NT2/D1 (cell line): ENCODE results near the gene ADORA2B.
"Not testable (repeated sequence)": the region's sequence is repeated elsewhere in the genome, so short reads cannot be mapped to it uniquely, and the experiment has no call there.

Experiments
- DNase-seq: peaks from one replicate; pipeline ENCODE4 v3.0.0-alpha.2; 2011; ENCODE audit warnings: low read depth, low spot score
- H3K27me3 ChIP-seq: 2 replicates; pipeline ENCODE4 v1.6.0; 2011; ENCODE audit warnings: mild to moderate bottlenecking; ENCODE audit not compliant: insufficient read length, insufficient read depth
- H3K36me3 ChIP-seq: 2 replicates; pipeline ENCODE4 v1.6.1; 2011; ENCODE audit warnings: mild to moderate bottlenecking, low read length, mixed read lengths; ENCODE audit not compliant: insufficient read depth, insufficient read length
- H3K4me1 ChIP-seq: 2 replicates; pipeline ENCODE4 v1.5.1; 2011; ENCODE audit not compliant: insufficient read depth, insufficient read length
- H3K4me3 ChIP-seq: 2 replicates; pipeline ENCODE4 v1.5.1; 2011; ENCODE audit warnings: low read depth; ENCODE audit not compliant: insufficient read length
- H3K9ac ChIP-seq: 2 replicates; pipeline ENCODE4 v1.6.0; 2011; ENCODE audit warnings: low read depth; ENCODE audit not compliant: insufficient read length
- H3K9me3 ChIP-seq: 2 replicates; pipeline ENCODE4 v1.5.1; 2011; ENCODE audit warnings: mild to moderate bottlenecking, low read length; ENCODE audit not compliant: insufficient read depth
- SUZ12 ChIP-seq: IDR thresholded peaks from 2 replicates; pipeline ENCODE4 v1.6.1; 2011; ENCODE audit not compliant: insufficient read length, insufficient read depth; ENCODE audit errors: extremely low read depth
- YY1 ChIP-seq: IDR thresholded peaks from 2 replicates; pipeline ENCODE4 v1.6.1; 2011; ENCODE audit not compliant: insufficient read length, insufficient read depth
- ZNF274 ChIP-seq: IDR thresholded peaks from 2 replicates; pipeline ENCODE4 v1.6.1; 2011; ENCODE audit warnings: mild to moderate bottlenecking, low read depth, low read length

Gene ADORA2B

DNA sequence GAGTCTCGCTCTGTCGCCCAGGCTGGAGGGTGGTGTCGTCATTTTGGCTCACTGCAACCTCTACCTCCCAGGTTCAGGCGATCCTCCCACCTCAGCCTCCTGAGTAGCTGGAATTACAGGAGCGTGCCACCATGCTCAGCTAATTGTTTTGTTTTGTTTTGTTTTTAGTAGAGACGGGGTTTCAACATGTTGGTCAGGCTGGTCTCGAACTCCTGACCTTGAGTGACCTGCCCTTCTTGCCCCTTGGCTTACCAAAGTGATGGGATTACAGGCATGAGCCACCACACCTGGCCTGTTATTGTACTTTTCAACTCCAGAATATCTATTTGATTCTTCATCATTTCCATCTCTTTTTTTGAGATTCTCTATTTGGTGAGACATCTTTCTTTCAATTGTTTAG lies 9.0 kb upstream of the ADORA2B start:
- H3K9me3 ChIP-seq: no peaks in the 10 kb centered on the region
- H3K27me3 ChIP-seq: peaks cover 1% of the 10 kb centered on the region
- TF ChIP-seq YY1: no peak
- no peak for TF ChIP-seq SUZ12
- TF ChIP-seq ZNF274: no peak
- H3K36me3 ChIP-seq: no peaks in the 10 kb centered on the region
- no peak overlapping the region for H3K4me3 ChIP-seq
- DNase-seq: no peak
- no peaks in the 10 kb centered on the region for H3K4me1 ChIP-seq
- H3K9ac ChIP-seq: no peak overlapping the region

DNA sequence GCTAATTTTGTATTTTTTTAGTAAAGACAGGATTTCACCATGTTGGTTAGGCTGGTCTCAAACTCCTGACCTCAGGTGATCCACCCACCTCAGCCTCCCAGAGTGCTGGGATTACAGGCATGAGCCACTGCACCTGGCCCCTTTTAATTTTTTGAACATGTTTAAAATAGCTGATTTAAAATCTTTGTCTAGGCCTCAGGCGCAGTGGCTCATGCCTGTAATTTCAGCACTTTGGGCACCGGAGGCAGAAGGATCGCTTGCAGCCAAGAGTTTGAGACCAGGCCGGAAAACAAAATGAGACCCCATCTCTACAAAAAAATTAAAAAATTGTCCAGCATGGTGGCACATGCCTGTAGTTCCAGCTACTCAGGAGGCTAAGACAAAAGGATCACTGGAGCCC lies 8.4 kb upstream of the ADORA2B start:
- not testable (repeated sequence) for H3K9me3 ChIP-seq, H3K9ac ChIP-seq, DNase-seq, H3K36me3 ChIP-seq, H3K4me1 ChIP-seq, H3K4me3 ChIP-seq, H3K27me3 ChIP-seq

DNA sequence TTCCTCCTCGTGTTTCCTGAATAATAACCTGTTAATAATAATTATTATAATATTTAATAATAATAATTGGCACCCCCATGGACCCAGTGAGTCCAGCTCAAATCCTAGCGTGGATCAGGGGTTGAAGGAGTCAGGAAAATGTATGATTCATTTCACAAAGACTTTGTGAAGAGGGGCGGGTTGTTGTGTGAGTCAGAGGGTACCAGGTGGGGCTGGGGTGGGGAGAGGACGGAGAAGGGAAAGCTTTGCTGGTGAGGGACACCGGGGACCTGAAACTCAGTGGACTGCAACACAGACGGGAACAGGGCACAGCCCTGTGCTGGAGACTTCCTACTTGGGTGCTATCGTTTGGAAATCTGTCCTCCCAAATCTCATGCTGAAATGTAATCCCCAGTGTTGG lies 3.1 kb upstream of the ADORA2B start:
- TF ChIP-seq SUZ12 (no peak), YY1 (no peak), ZNF274 (no peak)
- peaks cover 40% of the 10 kb centered on the region for H3K27me3 ChIP-seq
- no peak overlapping the region for H3K9ac ChIP-seq
- no peaks in the 10 kb centered on the region for H3K4me1 ChIP-seq
- no peaks in the 10 kb centered on the region for H3K36me3 ChIP-seq
- DNase-seq: no peak
- no peak overlapping the region for H3K4me3 ChIP-seq
- H3K9me3 ChIP-seq: no peaks in the 10 kb centered on the region

DNA sequence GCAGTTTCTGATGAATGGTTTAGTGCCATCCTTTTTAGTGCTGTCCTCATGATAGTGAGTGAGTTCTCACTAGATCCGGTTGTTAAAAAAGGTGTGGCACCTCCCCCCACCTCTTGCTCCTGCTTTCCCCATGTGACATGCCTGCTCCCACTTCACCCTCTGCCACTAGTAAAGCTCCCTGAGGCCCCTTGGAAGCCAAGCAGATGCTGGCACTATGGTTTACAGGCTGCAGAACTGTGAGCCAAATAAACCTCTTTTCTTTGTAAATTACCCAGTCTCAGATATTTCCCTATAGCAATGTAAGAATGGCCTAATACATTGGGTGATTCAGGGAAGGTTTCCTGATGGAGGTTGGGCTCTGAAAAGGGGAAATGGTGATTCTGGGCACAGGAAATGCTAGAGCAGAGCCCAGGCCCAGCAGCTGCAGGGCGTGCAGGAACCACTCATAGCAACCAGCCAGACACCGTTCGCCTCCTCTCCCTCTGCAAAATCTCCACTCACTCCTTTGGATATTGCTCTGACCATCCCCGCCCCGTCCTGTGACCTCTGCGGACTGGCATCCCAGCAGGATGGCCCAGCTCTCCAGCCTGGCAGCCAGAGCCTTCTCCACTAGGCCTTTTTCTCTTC lies 2.6 kb upstream of the ADORA2B start:
- Histone ChIP-seq H3K36me3 (no peaks in the 10 kb centered on the region), H3K4me3 (no peak overlapping the region), H3K9me3 (no peaks in the 10 kb centered on the region), H3K9ac (no peak overlapping the region), H3K27me3 (peaks cover 42% of the 10 kb centered on the region), H3K4me1 (no peaks in the 10 kb centered on the region)
- no peak for DNase-seq
- TF ChIP-seq YY1 (no peak), SUZ12 (no peak), ZNF274 (no peak)

DNA sequence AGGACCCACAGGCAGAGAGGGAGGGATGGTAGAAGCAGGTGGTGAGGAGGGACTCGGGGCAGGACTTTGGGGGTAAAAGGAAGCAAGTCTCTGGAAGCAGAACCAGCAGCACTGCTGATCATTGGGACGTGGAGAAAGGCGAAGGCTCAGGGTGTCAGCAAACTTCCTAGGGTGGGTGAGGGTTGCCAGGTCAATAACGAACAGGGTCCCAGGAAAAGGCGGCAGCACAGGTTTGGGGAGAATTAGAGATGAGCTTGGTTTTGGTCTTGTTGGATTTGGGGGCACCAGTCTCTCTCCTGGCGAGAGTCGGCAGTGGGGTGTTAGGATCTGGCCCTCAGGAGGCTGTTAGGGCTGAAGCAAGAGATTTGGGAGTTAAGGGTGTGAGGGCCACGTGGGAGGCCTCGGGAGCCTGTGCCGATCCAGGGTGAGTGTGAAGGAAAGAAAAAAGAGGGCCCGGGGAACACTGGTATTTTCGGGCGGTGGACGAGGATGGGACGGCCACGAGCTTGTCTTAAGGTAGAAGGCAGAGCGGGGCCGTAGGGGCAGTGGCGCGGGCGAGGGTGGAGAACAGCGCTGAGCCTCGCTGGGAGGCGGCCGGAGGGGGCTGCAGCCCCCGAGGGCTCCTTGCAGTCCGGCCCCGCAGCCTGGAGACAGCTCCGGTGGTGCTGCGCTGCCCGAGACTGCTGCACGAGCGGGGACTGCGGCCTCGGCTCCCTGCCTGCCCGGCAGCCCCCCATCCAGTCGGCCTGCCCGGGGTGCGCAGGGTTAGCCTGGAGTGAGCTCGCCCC lies 765 bp upstream of the ADORA2B start:
- peaks cover 3% of the 10 kb centered on the region for H3K4me1 ChIP-seq
- peak overlapping the region; percentile 90 for H3K9ac ChIP-seq
- no peaks in the 10 kb centered on the region for H3K9me3 ChIP-seq
- DNase-seq: no peak
- TF ChIP-seq SUZ12 (no peak), ZNF274 (no peak), YY1 (no peak)
- H3K4me3 ChIP-seq: peak overlapping the region; percentile 54
- peaks cover 42% of the 10 kb centered on the region for H3K27me3 ChIP-seq
- H3K36me3 ChIP-seq: no peaks in the 10 kb centered on the region

DNA sequence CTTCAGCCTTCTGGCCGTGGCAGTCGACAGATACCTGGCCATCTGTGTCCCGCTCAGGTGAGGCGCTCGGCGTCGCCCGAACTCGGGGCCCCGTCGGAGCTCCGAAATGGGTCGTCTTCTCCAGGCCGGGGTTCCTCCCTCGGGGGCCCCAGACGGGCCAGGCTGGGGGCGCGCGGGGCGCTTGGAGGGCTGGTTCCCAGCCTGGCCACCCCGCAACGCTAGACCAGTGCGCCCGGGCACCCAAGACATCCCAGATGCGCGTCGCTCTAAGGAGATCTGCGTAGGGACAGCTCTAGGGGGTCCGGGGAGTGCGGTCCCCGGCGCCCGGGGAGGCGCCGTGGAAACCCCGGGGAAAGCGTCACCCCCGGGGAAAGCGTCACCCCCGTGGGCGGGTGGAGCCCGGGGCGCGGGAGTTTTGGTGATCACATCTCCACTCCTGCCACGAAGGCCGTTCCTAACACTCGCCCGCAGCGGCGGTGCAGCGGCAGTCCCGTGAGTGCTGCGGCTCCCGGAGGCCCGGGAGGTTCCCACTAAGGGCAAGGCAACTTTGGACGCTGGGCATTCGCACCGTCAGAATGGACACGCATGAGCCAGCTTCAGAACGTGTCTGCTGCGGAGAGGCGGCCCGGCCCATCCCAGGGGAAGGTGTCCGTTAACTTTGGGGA lies 729 bp downstream of the ADORA2B start:
- H3K27me3 ChIP-seq: peaks cover 42% of the 10 kb centered on the region
- no peak for TF ChIP-seq ZNF274
- TF ChIP-seq YY1: no peak
- no peak for TF ChIP-seq SUZ12
- peaks cover 3% of the 10 kb centered on the region for H3K4me1 ChIP-seq
- H3K36me3 ChIP-seq: no peaks in the 10 kb centered on the region
- H3K9ac ChIP-seq: peak overlapping the region; percentile 90
- H3K9me3 ChIP-seq: no peaks in the 10 kb centered on the region
- no peak for DNase-seq
- peak overlapping the region; percentile 54 for H3K4me3 ChIP-seq

DNA sequence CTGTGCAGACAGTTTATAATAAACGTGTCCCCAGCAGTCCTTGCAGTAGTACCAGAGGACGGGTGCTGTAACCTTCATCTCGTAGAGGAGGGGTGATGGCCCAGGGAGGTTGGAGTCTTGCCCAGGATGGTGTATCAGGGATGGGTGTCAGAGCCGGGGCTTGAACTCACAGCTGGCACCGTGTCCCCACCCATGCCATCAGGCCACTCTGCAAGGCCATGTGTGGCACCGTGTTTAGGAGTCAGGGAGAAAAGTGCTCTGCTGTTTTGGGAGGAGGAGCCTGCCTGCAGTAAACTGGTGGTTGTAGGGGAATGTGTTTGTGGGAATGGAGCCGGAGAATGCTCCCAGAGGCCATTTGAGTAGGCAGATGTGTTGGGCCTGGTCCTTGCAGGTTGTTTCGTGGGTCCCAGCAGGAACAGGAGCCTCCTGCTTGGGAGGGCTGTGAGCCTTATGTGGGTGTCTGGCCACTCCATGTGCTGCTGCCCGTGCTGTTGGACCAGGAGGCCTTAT lies 1.7 kb downstream of the ADORA2B start:
- DNase-seq: no peak
- H3K9me3 ChIP-seq: no peaks in the 10 kb centered on the region
- peak overlapping the region; percentile 54 for H3K4me3 ChIP-seq
- H3K4me1 ChIP-seq: peaks cover 3% of the 10 kb centered on the region
- peaks cover 40% of the 10 kb centered on the region for H3K27me3 ChIP-seq
- TF ChIP-seq ZNF274: no peak
- no peak for TF ChIP-seq SUZ12
- no peak for TF ChIP-seq YY1
- no peaks in the 10 kb centered on the region for H3K36me3 ChIP-seq
- H3K9ac ChIP-seq: no peak overlapping the region
